ENCODE measurements around the gene NHSL1.

The NHSL1 gene

DNA sequence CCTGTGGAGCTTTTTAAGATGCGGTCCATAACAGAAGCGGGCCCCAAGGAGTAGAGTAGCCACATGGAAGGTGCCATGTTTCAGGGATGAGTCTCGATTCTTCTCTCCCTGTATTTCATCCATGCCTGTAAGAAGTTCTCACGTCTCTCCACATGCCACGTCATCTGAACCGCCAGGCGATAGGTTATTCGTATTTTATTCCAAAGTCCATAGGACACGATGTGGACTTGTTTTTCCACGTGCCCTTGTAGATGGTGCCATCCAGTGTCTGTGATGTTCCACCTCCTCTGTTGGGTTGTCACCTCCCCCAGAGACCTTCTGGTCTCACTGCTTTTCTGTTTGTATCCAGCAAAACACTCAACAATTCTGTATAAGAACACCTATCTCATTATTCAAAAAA lies 77.7 kb downstream of the NHSL1 start:
- TF ChIP-seq, protein P1, sequence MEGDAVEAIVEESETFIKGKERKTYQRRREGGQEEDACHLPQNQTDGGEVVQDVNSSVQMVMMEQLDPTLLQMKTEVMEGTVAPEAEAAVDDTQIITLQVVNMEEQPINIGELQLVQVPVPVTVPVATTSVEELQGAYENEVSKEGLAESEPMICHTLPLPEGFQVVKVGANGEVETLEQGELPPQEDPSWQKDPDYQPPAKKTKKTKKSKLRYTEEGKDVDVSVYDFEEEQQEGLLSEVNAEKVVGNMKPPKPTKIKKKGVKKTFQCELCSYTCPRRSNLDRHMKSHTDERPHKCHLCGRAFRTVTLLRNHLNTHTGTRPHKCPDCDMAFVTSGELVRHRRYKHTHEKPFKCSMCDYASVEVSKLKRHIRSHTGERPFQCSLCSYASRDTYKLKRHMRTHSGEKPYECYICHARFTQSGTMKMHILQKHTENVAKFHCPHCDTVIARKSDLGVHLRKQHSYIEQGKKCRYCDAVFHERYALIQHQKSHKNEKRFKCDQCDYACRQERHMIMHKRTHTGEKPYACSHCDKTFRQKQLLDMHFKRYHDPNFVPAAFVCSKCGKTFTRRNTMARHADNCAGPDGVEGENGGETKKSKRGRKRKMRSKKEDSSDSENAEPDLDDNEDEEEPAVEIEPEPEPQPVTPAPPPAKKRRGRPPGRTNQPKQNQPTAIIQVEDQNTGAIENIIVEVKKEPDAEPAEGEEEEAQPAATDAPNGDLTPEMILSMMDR (IDR thresholded peaks at IDR 0.05; ENCODE audit: poor library complexity, severe bottlenecking) = no peak
- no peaks in the 10 kb centered on the region for H3K27me3 ChIP-seq (ENCODE audit: insufficient read depth, poor library complexity, severe bottlenecking)
- H3K4me1 ChIP-seq (ENCODE audit: insufficient read depth, poor library complexity, severe bottlenecking) = no peaks in the 10 kb centered on the region
- no peaks in the 10 kb centered on the region for H3K9me3 ChIP-seq (ENCODE audit: severe bottlenecking)
- H3K4me3 ChIP-seq (ENCODE audit: severe bottlenecking) = no peak overlapping the region
- H3K36me3 ChIP-seq (ENCODE audit: low read depth) = peaks cover 12% of the 10 kb centered on the region; the same call in 1 of the 2 replicates
- ATAC-seq (ENCODE audit: low read depth) = no peak
- no peak overlapping the region for H3K27ac ChIP-seq (ENCODE audit: poor library complexity, severe bottlenecking)
- DNase-seq (ENCODE audit: low spot score) = no peak

DNA sequence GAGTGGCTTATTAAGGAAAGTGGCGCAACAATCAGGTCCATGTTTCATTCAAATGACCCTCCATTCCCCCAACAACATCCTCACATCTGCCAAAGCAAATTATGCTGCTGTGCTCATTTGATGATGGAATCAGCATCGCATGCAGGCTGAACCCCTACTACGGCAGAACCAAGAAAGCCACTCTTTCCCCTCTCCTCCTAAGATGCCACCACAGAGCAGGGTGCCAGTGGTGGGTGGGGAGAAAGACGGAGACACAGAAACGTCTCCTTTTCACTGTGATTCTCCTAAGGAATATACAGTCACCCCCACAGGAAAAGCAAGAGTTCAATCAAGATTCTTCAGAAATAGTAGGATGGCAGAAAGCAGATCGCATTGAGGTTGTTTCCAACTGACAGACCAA lies 78.2 kb downstream of the NHSL1 start:
- Histone ChIP-seq H3K9me3 (ENCODE audit: severe bottlenecking) (no peaks in the 10 kb centered on the region), H3K4me1 (ENCODE audit: insufficient read depth, poor library complexity, severe bottlenecking) (no peaks in the 10 kb centered on the region), H3K4me3 (ENCODE audit: severe bottlenecking) (no peak overlapping the region), H3K36me3 (ENCODE audit: low read depth) (peaks cover 12% of the 10 kb centered on the region; the same call in 1 of the 2 replicates), H3K27me3 (ENCODE audit: insufficient read depth, poor library complexity, severe bottlenecking) (no peaks in the 10 kb centered on the region), H3K27ac (ENCODE audit: poor library complexity, severe bottlenecking) (no peak overlapping the region)
- no peak for ATAC-seq (ENCODE audit: low read depth)
- TF ChIP-seq, protein P1 (IDR thresholded peaks at IDR 0.05; ENCODE audit: poor library complexity, severe bottlenecking) = no peak
- no peak for DNase-seq (ENCODE audit: low spot score)

DNA sequence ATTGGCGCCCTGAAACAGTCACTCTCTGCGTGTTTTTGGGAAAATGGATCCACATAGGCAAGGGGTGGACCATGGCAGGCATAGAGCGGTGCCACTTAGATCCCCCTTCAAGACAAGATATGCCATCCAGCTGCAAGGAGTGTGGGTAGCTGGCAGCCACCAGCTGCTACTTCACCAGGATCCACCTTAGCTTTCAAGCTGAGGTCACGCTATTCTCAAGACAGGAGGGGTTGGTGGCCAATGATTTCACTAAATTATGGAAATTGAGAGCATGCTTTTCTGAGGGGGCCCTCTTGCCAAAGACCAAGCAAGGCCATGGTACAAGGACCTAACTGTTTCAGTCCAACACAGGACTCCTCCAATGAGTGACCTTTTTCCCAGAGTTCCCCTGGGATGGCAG lies 78.9 kb downstream of the NHSL1 start:
- no peak for DNase-seq (ENCODE audit: low spot score)
- Histone ChIP-seq H3K4me1 (ENCODE audit: insufficient read depth, poor library complexity, severe bottlenecking) (no peaks in the 10 kb centered on the region), H3K9me3 (ENCODE audit: severe bottlenecking) (no peaks in the 10 kb centered on the region), H3K4me3 (ENCODE audit: severe bottlenecking) (no peak overlapping the region), H3K27me3 (ENCODE audit: insufficient read depth, poor library complexity, severe bottlenecking) (no peaks in the 10 kb centered on the region), H3K36me3 (ENCODE audit: low read depth) (peaks cover 12% of the 10 kb centered on the region; the same call in 1 of the 2 replicates), H3K27ac (ENCODE audit: poor library complexity, severe bottlenecking) (no peak overlapping the region)
- ATAC-seq (ENCODE audit: low read depth) = no peak
- TF ChIP-seq, protein P1 (IDR thresholded peaks at IDR 0.05; ENCODE audit: poor library complexity, severe bottlenecking) = no peak

DNA sequence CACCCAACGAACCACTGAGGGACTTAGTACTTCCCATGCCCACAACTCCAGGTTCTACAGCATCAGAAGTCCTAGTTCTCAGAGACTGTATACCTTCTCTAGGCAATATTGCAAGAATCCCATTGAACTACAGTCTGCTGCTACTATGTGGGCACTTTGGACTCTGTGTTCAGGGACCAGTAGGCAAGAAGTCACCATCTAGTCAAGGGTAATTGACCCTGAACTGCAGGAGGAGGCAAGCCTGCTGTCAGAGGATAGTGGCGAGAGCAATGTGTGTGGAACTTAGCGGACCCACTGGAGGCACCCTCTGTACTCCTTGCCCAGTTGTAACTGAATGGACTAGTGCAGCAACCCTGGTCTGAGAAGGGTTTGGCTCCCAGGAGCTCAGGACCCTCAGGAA lies 79.5 kb downstream of the NHSL1 start:
- TF ChIP-seq, protein P1 (IDR thresholded peaks at IDR 0.05; ENCODE audit: poor library complexity, severe bottlenecking) = no peak
- ATAC-seq (ENCODE audit: low read depth) = no peak
- H3K36me3 ChIP-seq (ENCODE audit: low read depth) = peaks cover 12% of the 10 kb centered on the region; the same call in 1 of the 2 replicates

DNA sequence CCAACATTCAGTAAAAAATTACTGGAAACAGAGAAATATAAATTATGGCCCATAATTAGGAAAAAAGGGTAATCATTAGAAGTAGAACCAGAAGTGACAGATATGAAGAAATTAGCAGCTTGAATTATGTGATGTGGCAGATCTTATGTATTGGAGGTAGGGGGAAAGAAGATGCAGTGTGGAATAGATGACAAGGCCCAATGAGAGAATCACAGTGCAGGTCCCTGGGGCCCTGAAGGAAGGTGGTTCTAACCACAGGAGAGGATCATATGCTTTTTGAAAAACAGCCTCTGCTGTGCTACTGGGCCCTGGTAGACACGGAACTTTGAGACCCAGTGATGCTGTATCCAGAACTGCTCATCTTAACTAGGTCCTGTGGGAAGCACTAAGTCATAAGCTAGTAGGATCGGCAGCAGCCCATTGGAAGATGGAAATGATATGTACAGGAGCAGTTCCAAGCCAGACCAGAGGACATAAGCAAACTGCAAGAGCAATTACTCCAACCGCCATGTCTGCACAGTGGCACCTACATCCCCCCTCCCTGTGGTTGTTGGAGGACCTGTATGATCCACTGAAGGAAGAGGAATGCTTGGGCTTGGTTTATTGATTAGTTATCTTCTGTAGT lies 81.1 kb downstream of the NHSL1 start:
- no peak for ATAC-seq (ENCODE audit: low read depth)
- H3K4me3 ChIP-seq (ENCODE audit: severe bottlenecking) = no peak overlapping the region
- DNase-seq (ENCODE audit: low spot score) = no peak
- H3K4me1 ChIP-seq (ENCODE audit: insufficient read depth, poor library complexity, severe bottlenecking) = no peaks in the 10 kb centered on the region
- H3K9me3 ChIP-seq (ENCODE audit: severe bottlenecking) = no peaks in the 10 kb centered on the region
- TF ChIP-seq, protein P1 (IDR thresholded peaks at IDR 0.05; ENCODE audit: poor library complexity, severe bottlenecking) = no peak
- H3K27me3 ChIP-seq (ENCODE audit: insufficient read depth, poor library complexity, severe bottlenecking) = no peaks in the 10 kb centered on the region
- no peak overlapping the region for H3K27ac ChIP-seq (ENCODE audit: poor library complexity, severe bottlenecking)
- H3K36me3 ChIP-seq (ENCODE audit: low read depth) = peaks cover 19% of the 10 kb centered on the region

More for the DNA sequence above, 79.5 kb downstream of the NHSL1 start:
- Histone ChIP-seq H3K27ac (ENCODE audit: poor library complexity, severe bottlenecking) (no peak overlapping the region), H3K4me1 (ENCODE audit: insufficient read depth, poor library complexity, severe bottlenecking) (no peaks in the 10 kb centered on the region), H3K9me3 (ENCODE audit: severe bottlenecking) (no peaks in the 10 kb centered on the region), H3K27me3 (ENCODE audit: insufficient read depth, poor library complexity, severe bottlenecking) (no peaks in the 10 kb centered on the region), H3K4me3 (ENCODE audit: severe bottlenecking) (no peak overlapping the region)
- DNase-seq (ENCODE audit: low spot score) = no peak
